ENCODE results near the gene COL27A1.

Gene COL27A1

GRCh38 chr9:114155263-114155994, at the start of gene COL27A1:
COL27A1 (plus strand) TSS chr9:114155537; CDS start chr9:114155951, 414 bp downstream.
- no peak for TF ChIP-seq POLR2A (IDR thresholded peaks at IDR 0.05; ENCODE audit: low read length)
- no peak for TF ChIP-seq GATA1 (IDR thresholded peaks at IDR 0.05; ENCODE audit: low read depth, low read length)
- DNase-seq, result peak; percentile 53 to 75

- no peak for DNase-seq
- TF ChIP-seq GATA1 (IDR thresholded peaks at IDR 0.05; ENCODE audit: low read depth, low read length), result no peak
These were observed 47.9 kb upstream of the COL27A1 start for GRCh38 chr9:114107286-114108001.

GRCh38 chr9:114108016-114108833, 47.1 kb upstream of the COL27A1 start:
- TF ChIP-seq POLR2A (IDR thresholded peaks at IDR 0.05; ENCODE audit: low read length) (no peak), GATA1 (IDR thresholded peaks at IDR 0.05; ENCODE audit: low read depth, low read length) (no peak)
- peak; percentile 50 to 71 for DNase-seq

GRCh38 chr9:114109124-114109523, 46.2 kb upstream of the COL27A1 start:
- no peak for DNase-seq
- TF ChIP-seq GATA1 (IDR thresholded peaks at IDR 0.05; ENCODE audit: low read depth, low read length) (no peak), POLR2A (IDR thresholded peaks at IDR 0.05; ENCODE audit: low read length) (no peak)

- DNase-seq, result no peak
- no peak for TF ChIP-seq POLR2A (IDR thresholded peaks at IDR 0.05; ENCODE audit: low read length)
- TF ChIP-seq GATA1 (IDR thresholded peaks at IDR 0.05; ENCODE audit: low read depth, low read length), result no peak
These were observed 45.2 kb upstream of the COL27A1 start for GRCh38 chr9:114110180-114110579.

GRCh38 chr9:114112325-114112724, 43.0 kb upstream of the COL27A1 start:
- TF ChIP-seq GATA1 (IDR thresholded peaks at IDR 0.05; ENCODE audit: low read depth, low read length) (no peak), POLR2A (IDR thresholded peaks at IDR 0.05; ENCODE audit: low read length) (no peak)

GRCh38 chr9:114112778-114113584, 42.4 kb upstream of the COL27A1 start:
- DNase-seq, result no peak
- TF ChIP-seq POLR2A (IDR thresholded peaks at IDR 0.05; ENCODE audit: low read length), result no peak
- no peak for TF ChIP-seq GATA1 (IDR thresholded peaks at IDR 0.05; ENCODE audit: low read depth, low read length)

More at GRCh38 chr9:114112325-114112724, 43.0 kb upstream of the COL27A1 start:
- DNase-seq, result no peak

GRCh38 chr9:114114364-114114763, 41.0 kb upstream of the COL27A1 start:
- no peak for TF ChIP-seq POLR2A (IDR thresholded peaks at IDR 0.05; ENCODE audit: low read length)
- no peak for TF ChIP-seq GATA1 (IDR thresholded peaks at IDR 0.05; ENCODE audit: low read depth, low read length)
- no peak for DNase-seq

- TF ChIP-seq POLR2A (IDR thresholded peaks at IDR 0.05; ENCODE audit: low read length), result no peak
- DNase-seq, result no peak
These were observed 39.6 kb upstream of the COL27A1 start for GRCh38 chr9:114115654-114116125.

GRCh38 chr9:114116126-114116747, 39.1 kb upstream of the COL27A1 start:
- TF ChIP-seq GATA1 (IDR thresholded peaks at IDR 0.05; ENCODE audit: low read depth, low read length) (no peak), POLR2A (IDR thresholded peaks at IDR 0.05; ENCODE audit: low read length) (no peak)
- no peak for DNase-seq

- TF ChIP-seq POLR2A (IDR thresholded peaks at IDR 0.05; ENCODE audit: low read length) (no peak), GATA1 (IDR thresholded peaks at IDR 0.05; ENCODE audit: low read depth, low read length) (no peak)
- DNase-seq, result no peak
These were observed 37.7 kb upstream of the COL27A1 start for GRCh38 chr9:114117614-114117995.

- DNase-seq, result no peak
- TF ChIP-seq GATA1 (IDR thresholded peaks at IDR 0.05; ENCODE audit: low read depth, low read length) (no peak), POLR2A (IDR thresholded peaks at IDR 0.05; ENCODE audit: low read length) (no peak)
These were observed 37.1 kb upstream of the COL27A1 start for GRCh38 chr9:114117996-114118830.

Measured in erythroblast (primary cell).